OCI-LY1 (cell line): ENCODE measurements around the gene GPI.

Experiments
- EZH2 ChIP-seq: fragments of 200-600 bp; sonication (generic), shearing (Covaris generic); IDR thresholded peaks from 2 replicates; pipeline ENCODE4 v1.8.0; 2017; ENCODE audit warnings: borderline replicate concordance, mixed run types, mild to moderate bottlenecking, antibody characterized with exemption, low read length, moderate library complexity, mixed read lengths
- TF ChIP-seq, protein P1 (sequence below): fragments of 200-600 bp; sonication (generic), shearing (Covaris generic); IDR thresholded peaks from 2 replicates; pipeline ENCODE4 v1.5.1; 2017; ENCODE audit warnings: mild to moderate bottlenecking, antibody characterized with exemption, low read length, moderate library complexity, mixed read lengths

DNA sequence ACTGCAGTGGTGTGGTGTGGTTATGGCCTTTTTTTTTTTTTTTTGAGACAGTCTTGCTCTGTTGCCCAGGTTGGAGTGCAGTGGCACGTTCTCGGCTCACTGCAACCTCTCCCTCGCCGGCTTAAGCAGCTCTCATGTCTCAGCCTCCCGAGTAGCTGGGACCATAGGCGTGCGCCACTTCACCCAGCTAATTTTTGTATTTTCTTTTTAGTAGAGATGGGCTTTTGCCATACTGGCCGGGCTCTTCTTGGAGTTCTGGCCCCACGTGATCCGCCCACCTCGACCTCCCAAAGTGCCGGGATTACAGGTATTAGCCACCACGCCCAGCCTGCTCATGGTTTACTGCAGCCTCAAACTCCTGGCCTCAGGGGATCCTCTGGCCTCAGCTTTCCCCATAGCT is 46.2 kb downstream of the GPI start:
- TF ChIP-seq, protein P1, sequence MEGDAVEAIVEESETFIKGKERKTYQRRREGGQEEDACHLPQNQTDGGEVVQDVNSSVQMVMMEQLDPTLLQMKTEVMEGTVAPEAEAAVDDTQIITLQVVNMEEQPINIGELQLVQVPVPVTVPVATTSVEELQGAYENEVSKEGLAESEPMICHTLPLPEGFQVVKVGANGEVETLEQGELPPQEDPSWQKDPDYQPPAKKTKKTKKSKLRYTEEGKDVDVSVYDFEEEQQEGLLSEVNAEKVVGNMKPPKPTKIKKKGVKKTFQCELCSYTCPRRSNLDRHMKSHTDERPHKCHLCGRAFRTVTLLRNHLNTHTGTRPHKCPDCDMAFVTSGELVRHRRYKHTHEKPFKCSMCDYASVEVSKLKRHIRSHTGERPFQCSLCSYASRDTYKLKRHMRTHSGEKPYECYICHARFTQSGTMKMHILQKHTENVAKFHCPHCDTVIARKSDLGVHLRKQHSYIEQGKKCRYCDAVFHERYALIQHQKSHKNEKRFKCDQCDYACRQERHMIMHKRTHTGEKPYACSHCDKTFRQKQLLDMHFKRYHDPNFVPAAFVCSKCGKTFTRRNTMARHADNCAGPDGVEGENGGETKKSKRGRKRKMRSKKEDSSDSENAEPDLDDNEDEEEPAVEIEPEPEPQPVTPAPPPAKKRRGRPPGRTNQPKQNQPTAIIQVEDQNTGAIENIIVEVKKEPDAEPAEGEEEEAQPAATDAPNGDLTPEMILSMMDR = no peak
- TF ChIP-seq EZH2 = no peak
